HL-60 (cell line): ENCODE results near the gene CLSTN2.
A peak's percentile ranks its signal among the peaks of the same experiment; 100 is the strongest.

Experiments used
- DNase-seq, 2 experiments: peaks; one replicate each; pipeline ENCODE4 v3.0.0-alpha.2; 2010 to 2020; ENCODE audit warnings: low read depth in 1 of 2, low spot score in 1 of 2
- H3K27ac ChIP-seq: fragments of 250-450 bp; sonication (Bioruptor Pico); replicated peaks from 2 replicates; pipeline ENCODE4 v1.5.1; 2020; ENCODE audit warnings: mild to moderate bottlenecking, moderate library complexity
- H3K27me3 ChIP-seq: fragments of 250-450 bp; sonication (Bioruptor Pico); 2 replicates; pipeline ENCODE4 v1.5.1; 2021; ENCODE audit warnings: mild to moderate bottlenecking, moderate library complexity; ENCODE audit not compliant: insufficient read depth, poor library complexity, severe bottlenecking
- H3K4me3 ChIP-seq: replicated peaks from 2 replicates; pipeline ENCODE4 v1.5.1; 2011; ENCODE audit warnings: mild to moderate bottlenecking, control low read depth, low read length; ENCODE audit not compliant: insufficient read depth
- CTCF ChIP-seq: IDR thresholded peaks from one replicate; pipeline ENCODE4 v1.5.1; 2011; ENCODE audit warnings: low read length, control low read depth, inconsistent platforms; ENCODE audit not compliant: insufficient read depth
- GABPA ChIP-seq: IDR thresholded peaks from 2 replicates; pipeline ENCODE4 v1.6.1; 2012; ENCODE audit warnings: low read depth
- POLR2AphosphoS5 ChIP-seq: IDR thresholded peaks from 2 replicates; pipeline ENCODE4 v1.6.1; 2012; ENCODE audit warnings: low read depth
- REST ChIP-seq: IDR thresholded peaks from 2 replicates; pipeline ENCODE4 v1.6.1; 2012; ENCODE audit warnings: low read depth; ENCODE audit not compliant: insufficient replicate concordance
- SPI1 ChIP-seq: IDR thresholded peaks from 2 replicates; pipeline ENCODE4 v1.6.1; 2012; ENCODE audit warnings: low read depth, mild to moderate bottlenecking, borderline replicate concordance

Gene CLSTN2

GRCh38 chr3:140166861-140167599 is 232.0 kb downstream of the CLSTN2 start:
- Histone ChIP-seq H3K27me3 (no peaks in the 10 kb centered on the region), H3K27ac (no peak overlapping the region), H3K4me3 (no peak overlapping the region)
- DNase-seq = no peak
- TF ChIP-seq CTCF = no peak
- TF ChIP-seq SPI1 = peak; percentile 56; the same call in 1 of the 2 replicates
- no peak for TF ChIP-seq GABPA
- no peak for TF ChIP-seq POLR2AphosphoS5
- no peak for TF ChIP-seq REST

- H3K4me3 ChIP-seq = no peak overlapping the region
- H3K27me3 ChIP-seq = no peaks in the 10 kb centered on the region
- DNase-seq = no peak
- H3K27ac ChIP-seq = no peak overlapping the region
- no peak for TF ChIP-seq REST
- TF ChIP-seq SPI1 = no peak
- TF ChIP-seq GABPA = no peak
- no peak for TF ChIP-seq CTCF
- TF ChIP-seq POLR2AphosphoS5 = no peak
These were observed 232.8 kb downstream of the CLSTN2 start for GRCh38 chr3:140167600-140168281.

- DNase-seq = no peak
- Histone ChIP-seq H3K27me3 (no peaks in the 10 kb centered on the region), H3K27ac (no peak overlapping the region), H3K4me3 (no peak overlapping the region)
- TF ChIP-seq GABPA (no peak), SPI1 (no peak), POLR2AphosphoS5 (no peak)
These were observed 235.6 kb downstream of the CLSTN2 start for GRCh38 chr3:140170612-140171011.

GRCh38 chr3:140176526-140176925 is 241.5 kb downstream of the CLSTN2 start:
- DNase-seq = no peak
- H3K4me3 ChIP-seq = no peak overlapping the region
- no peak overlapping the region for H3K27ac ChIP-seq
- TF ChIP-seq CTCF = no peak
- no peak for TF ChIP-seq POLR2AphosphoS5
- no peak for TF ChIP-seq GABPA
- TF ChIP-seq REST = no peak
- TF ChIP-seq SPI1 = no peak
- no peaks in the 10 kb centered on the region for H3K27me3 ChIP-seq
